ENCODE measurements around the gene ALK. TPM values are rescaled to one million over a fixed set of nuclear protein-coding genes. Genes with fewer than 3 reads are reported as not detected.

Gene ALK
- polyA plus RNA-seq, 1 of the 3 experiments (the other 2 are of a cell fraction), result 0.30 TPM

DNA sequence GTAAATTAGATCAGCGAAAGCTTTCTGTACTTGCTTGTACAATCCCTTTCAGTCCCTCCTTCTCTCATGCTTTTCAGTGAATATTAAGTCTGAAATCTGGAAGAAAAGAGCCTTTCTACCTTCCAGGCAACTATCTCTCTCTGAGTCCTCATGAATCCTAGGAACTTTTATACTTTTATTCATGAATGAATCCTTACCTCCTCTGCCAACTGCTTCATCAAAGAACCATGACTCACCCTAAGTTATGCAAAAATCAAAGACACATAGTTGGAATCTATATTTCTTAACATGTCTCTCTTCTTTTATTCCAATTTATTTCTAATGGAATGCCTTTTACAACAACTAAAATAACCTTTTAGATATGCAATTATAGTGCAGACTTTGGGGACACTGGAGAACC lies 412.0 kb downstream of the ALK start:
- Histone ChIP-seq H2AFZ (ENCODE audit: low read depth) (no peak overlapping the region), H3K36me3 (replicated peaks in 1 of 2; ENCODE audit: control insufficient read depth in 1 of 2, insufficient read depth in 2 of 2, low read length in 1 of 2) (peaks cover 0 to 6% of the 10 kb centered on the region in 2 experiments), H3K27ac (ENCODE audit: low read depth in 2 of 2, low read length in 1 of 2) (peak overlapping the region in 1 of 2 experiments; percentile 55; a peak in 2 of 4 replicates), H3K79me2 (ENCODE audit: insufficient read depth) (no peaks in the 10 kb centered on the region), H3K9me3 (no peaks in the 10 kb centered on the region), H3F3A (replicated peaks; ENCODE audit: insufficient read depth) (no peaks in the 10 kb centered on the region), H3K9me2 (no peaks in the 10 kb centered on the region), H3K4me1 (ENCODE audit: control insufficient read depth in 1 of 2, insufficient read depth in 2 of 2, low read depth in 1 of 2, low read length in 1 of 2) (peaks cover 0 to 15% of the 10 kb centered on the region in 2 experiments; a peak in 1 of 4 replicates), H3K27me3 (ENCODE audit: insufficient read depth) (no peaks in the 10 kb centered on the region), H3K9ac (no peak overlapping the region), H3K4me2 (no peak overlapping the region), H3K4me3 (ENCODE audit: low read depth in 2 of 2, low read length in 1 of 2) (no peak overlapping the region), H4K20me1 (ENCODE audit: insufficient read depth) (no peaks in the 10 kb centered on the region)
- WGBS (ENCODE audit: low lambda C conversion rate), result 88% methylated on average over 1 of the region's 1 CpG
- ChIA-PET CTCF (interaction anchor here (1.3 to 2.4 kb wide), 3 partner anchors 8 to 553 kb away, joined by 3 to 7 read pairs (median 5); no protein-coding TSS in a partner anchor), POLR2A (no interaction called here)
- TF ChIP-seq, protein P1, sequence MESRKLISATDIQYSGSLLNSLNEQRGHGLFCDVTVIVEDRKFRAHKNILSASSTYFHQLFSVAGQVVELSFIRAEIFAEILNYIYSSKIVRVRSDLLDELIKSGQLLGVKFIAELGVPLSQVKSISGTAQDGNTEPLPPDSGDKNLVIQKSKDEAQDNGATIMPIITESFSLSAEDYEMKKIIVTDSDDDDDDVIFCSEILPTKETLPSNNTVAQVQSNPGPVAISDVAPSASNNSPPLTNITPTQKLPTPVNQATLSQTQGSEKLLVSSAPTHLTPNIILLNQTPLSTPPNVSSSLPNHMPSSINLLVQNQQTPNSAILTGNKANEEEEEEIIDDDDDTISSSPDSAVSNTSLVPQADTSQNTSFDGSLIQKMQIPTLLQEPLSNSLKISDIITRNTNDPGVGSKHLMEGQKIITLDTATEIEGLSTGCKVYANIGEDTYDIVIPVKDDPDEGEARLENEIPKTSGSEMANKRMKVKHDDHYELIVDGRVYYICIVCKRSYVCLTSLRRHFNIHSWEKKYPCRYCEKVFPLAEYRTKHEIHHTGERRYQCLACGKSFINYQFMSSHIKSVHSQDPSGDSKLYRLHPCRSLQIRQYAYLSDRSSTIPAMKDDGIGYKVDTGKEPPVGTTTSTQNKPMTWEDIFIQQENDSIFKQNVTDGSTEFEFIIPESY (IDR thresholded peaks at IDR 0.05; ENCODE audit: borderline replicate concordance, low read depth), result no peak
- no peak for TF ChIP-seq RAD21 (IDR thresholded peaks at IDR 0.05; ENCODE audit: low read length)
- TF ChIP-seq, protein P2, sequence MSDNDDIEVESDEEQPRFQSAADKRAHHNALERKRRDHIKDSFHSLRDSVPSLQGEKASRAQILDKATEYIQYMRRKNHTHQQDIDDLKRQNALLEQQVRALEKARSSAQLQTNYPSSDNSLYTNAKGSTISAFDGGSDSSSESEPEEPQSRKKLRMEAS (IDR thresholded peaks at IDR 0.05; ENCODE audit: low read depth), result no peak
- no peak for DNase-seq

DNA sequence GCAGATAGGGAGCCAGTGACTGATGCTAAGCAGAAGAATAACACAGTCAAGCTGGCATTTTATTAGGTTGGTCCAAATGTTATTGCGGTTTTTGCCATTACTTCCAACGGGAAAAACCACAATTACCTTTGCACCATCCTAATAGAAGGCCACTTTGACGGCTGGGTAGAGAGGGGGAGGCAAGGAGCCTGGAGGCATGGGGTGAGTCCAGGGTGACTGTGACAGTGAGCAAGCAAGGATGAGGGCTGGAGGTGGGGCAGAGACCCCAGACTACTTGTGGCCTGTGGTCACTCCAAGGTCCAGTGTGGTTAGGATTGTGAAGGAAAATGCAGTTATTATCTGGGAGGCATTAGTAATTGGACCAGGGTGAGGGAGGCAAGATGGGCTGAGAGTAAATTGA lies 416.6 kb downstream of the ALK start:
- H3K4me1 ChIP-seq (ENCODE audit: control insufficient read depth in 1 of 2, insufficient read depth in 2 of 2, low read depth in 1 of 2, low read length in 1 of 2), result peaks cover 0 to 33% of the 10 kb centered on the region in 2 experiments; a peak in 1 of 4 replicates
- peaks cover 5% of the 10 kb centered on the region; the same call in 1 of the 2 replicates for H3K27me3 ChIP-seq (ENCODE audit: insufficient read depth)
- no peak overlapping the region; a peak in 1 of 4 replicates for H3K4me3 ChIP-seq (ENCODE audit: low read depth in 2 of 2, low read length in 1 of 2)
- POLR2A ChIA-PET, result interaction anchor here (1.1 kb wide), 1 partner anchor 13 kb away, joined by 3 read pairs; no protein-coding TSS in a partner anchor
- H3K27ac ChIP-seq (ENCODE audit: low read depth in 2 of 2, low read length in 1 of 2), result peak overlapping the region in 1 of 2 experiments; percentile 73; a peak in 1 of 4 replicates
- H3F3A ChIP-seq (replicated peaks; ENCODE audit: insufficient read depth), result no peaks in the 10 kb centered on the region
- H3K36me3 ChIP-seq (replicated peaks in 1 of 2; ENCODE audit: control insufficient read depth in 1 of 2, insufficient read depth in 2 of 2, low read length in 1 of 2), result peaks cover 0 to 2% of the 10 kb centered on the region in 2 experiments
- WGBS (ENCODE audit: low lambda C conversion rate), result 26% methylated on average over 3 of the region's 3 CpGs
- no peaks in the 10 kb centered on the region for H3K9me3 ChIP-seq
- no peak overlapping the region for H3K9ac ChIP-seq
- TF ChIP-seq TCF12 (IDR thresholded peaks at IDR 0.05) (no peak), EP300 (IDR thresholded peaks at IDR 0.05; ENCODE audit: borderline replicate concordance in 1 of 2, low read depth in 1 of 2, low read length in 1 of 2) (no peak), NRF1 (IDR thresholded peaks at IDR 0.05; ENCODE audit: low read depth, low read length) (no peak)
- H4K20me1 ChIP-seq (ENCODE audit: insufficient read depth), result no peaks in the 10 kb centered on the region
- no peaks in the 10 kb centered on the region for H3K79me2 ChIP-seq (ENCODE audit: insufficient read depth)
- no peaks in the 10 kb centered on the region for H3K9me2 ChIP-seq
- H2AFZ ChIP-seq (ENCODE audit: low read depth), result no peak overlapping the region
- DNase-seq, result no peak
- CTCF ChIA-PET, result interaction anchor here (0.7 to 1.6 kb wide), 3 partner anchors 12 to 194 kb away, joined by 3 to 4 read pairs (median 3); no protein-coding TSS in a partner anchor
- no peak overlapping the region for H3K4me2 ChIP-seq

DNA sequence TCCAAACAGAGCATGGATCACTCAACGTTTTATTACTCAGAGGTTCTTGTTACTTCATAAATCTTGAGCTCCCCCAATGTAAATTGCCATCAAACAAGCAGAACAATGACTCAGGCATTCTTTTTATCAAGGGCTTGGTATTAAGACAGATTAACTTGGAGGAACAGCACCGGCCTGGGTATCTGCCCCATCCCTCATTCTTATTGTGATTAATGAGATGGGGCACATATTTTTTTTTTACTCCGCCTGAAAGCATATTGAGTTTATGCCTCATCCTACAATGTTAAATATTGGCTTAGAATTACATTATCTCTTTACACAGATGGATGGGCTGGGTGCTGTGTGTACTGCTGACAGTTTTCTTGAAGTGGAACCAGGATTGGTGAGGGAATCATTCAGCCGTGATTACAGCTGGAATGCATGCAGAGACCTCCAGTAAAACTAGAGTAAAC lies 418.9 kb downstream of the ALK start:
- Histone ChIP-seq H3K4me1 (ENCODE audit: control insufficient read depth in 1 of 2, insufficient read depth in 2 of 2, low read depth in 1 of 2, low read length in 1 of 2) (peaks cover 0 to 50% of the 10 kb centered on the region in 2 experiments; a peak in 2 of 4 replicates), H4K20me1 (ENCODE audit: insufficient read depth) (no peaks in the 10 kb centered on the region), H3K36me3 (replicated peaks in 1 of 2; ENCODE audit: control insufficient read depth in 1 of 2, insufficient read depth in 2 of 2, low read length in 1 of 2) (no peaks in the 10 kb centered on the region), H2AFZ (ENCODE audit: low read depth) (no peak overlapping the region), H3K4me2 (no peak overlapping the region), H3K27ac (ENCODE audit: low read depth in 2 of 2, low read length in 1 of 2) (peak overlapping the region in 1 of 2 experiments; percentile 82; a peak in 1 of 4 replicates), H3K9ac (no peak overlapping the region), H3K4me3 (ENCODE audit: low read depth in 2 of 2, low read length in 1 of 2) (no peak overlapping the region), H3F3A (replicated peaks; ENCODE audit: insufficient read depth) (no peaks in the 10 kb centered on the region), H3K9me3 (no peaks in the 10 kb centered on the region), H3K9me2 (no peaks in the 10 kb centered on the region), H3K27me3 (ENCODE audit: insufficient read depth) (peaks cover 5% of the 10 kb centered on the region; the same call in 1 of the 2 replicates), H3K79me2 (ENCODE audit: insufficient read depth) (no peaks in the 10 kb centered on the region)
- POLR2A ChIA-PET, result no interaction called here
- TF ChIP-seq EZH2phosphoT487 (IDR thresholded peaks at IDR 0.05; ENCODE audit: borderline replicate concordance, low read depth) (no peak), POLR2AphosphoS5 (IDR thresholded peaks at IDR 0.05; ENCODE audit: low read depth, low read length) (no peak)
- WGBS (ENCODE audit: low lambda C conversion rate), result 20% methylated on average over 4 of the region's 4 CpGs
- CTCF ChIA-PET, result interaction anchor here (0.6 to 1.5 kb wide), 4 partner anchors 8 to 257 kb away, joined by 3 to 7 read pairs (median 4); no protein-coding TSS in a partner anchor
- no peak for DNase-seq
